DOHH2 (cell line): Measurements from ENCODE around the gene SLC49A3.
"Not testable (repeated sequence)": the region's sequence is repeated elsewhere in the genome, so short reads cannot be mapped to it uniquely, and the experiment has no call there.

Source experiments
- CTCF ChIP-seq: fragments of 200-600 bp; sonication (generic); IDR thresholded peaks from one replicate; pipeline ENCODE4 v1.5.1; 2014; ENCODE audit warnings: antibody characterized with exemption, mild to moderate bottlenecking, low read depth, low read length; ENCODE audit not compliant: poor library complexity, severe bottlenecking
- EZH2phosphoT487 ChIP-seq: fragments of 200-600 bp; sonication (generic); IDR thresholded peaks from 2 replicates; pipeline ENCODE4 v1.6.1; 2017; ENCODE audit warnings: borderline replicate concordance, mild to moderate bottlenecking, antibody characterized with exemption, low read length, moderate library complexity, mixed read lengths

- not testable (repeated sequence) for TF ChIP-seq CTCF, EZH2phosphoT487
These were observed 43.0 kb upstream of the SLC49A3 start for GRCh38 chr4:731954-732353.
